K562 (cell line): ENCODE measurements around the gene IFT122.

ENCODE experiments used
- POLR2A ChIP-seq: fragments of 450-650 bp; conservative IDR thresholded peaks from 2 replicates; pipeline ENCODE4 v1.6.1; 2016
- RB1 ChIP-seq: fragments of 450-650 bp; IDR thresholded peaks from 2 replicates; pipeline ENCODE4 v1.6.1; 2017; ENCODE audit warnings: low read depth, mild to moderate bottlenecking
- SMARCA4 ChIP-seq: fragments of 450-650 bp; IDR thresholded peaks from 2 replicates; pipeline ENCODE4 v1.6.1; 2016
- THRAP3 ChIP-seq: fragments of 450-650 bp; IDR thresholded peaks from 2 replicates; pipeline ENCODE4 v1.6.1; 2016; ENCODE audit warnings: mild to moderate bottlenecking, inconsistent platforms, borderline replicate concordance
- ZBTB8A ChIP-seq: fragments of 450-650 bp; IDR thresholded peaks from 2 replicates; pipeline ENCODE4 v1.6.1; 2018; ENCODE audit warnings: mild to moderate bottlenecking, moderate library complexity; ENCODE audit not compliant: partially characterized antibody
- TF ChIP-seq, protein P1 (sequence below), 3 experiments: IDR thresholded peaks in 2 of 3; conservative IDR thresholded peaks in 1 of 3; 2 replicates each; pipeline ENCODE4 v1.5.1; 2011 to 2012; ENCODE audit warnings: low read length in 3 of 3, mild to moderate bottlenecking in 3 of 3, control low read depth in 2 of 3, improper control_type of control experiment in 1 of 3, inconsistent platforms in 1 of 3, low read depth in 1 of 3, mixed read lengths in 1 of 3, moderate library complexity in 1 of 3; ENCODE audit not compliant: insufficient read depth in 2 of 3

DNA sequence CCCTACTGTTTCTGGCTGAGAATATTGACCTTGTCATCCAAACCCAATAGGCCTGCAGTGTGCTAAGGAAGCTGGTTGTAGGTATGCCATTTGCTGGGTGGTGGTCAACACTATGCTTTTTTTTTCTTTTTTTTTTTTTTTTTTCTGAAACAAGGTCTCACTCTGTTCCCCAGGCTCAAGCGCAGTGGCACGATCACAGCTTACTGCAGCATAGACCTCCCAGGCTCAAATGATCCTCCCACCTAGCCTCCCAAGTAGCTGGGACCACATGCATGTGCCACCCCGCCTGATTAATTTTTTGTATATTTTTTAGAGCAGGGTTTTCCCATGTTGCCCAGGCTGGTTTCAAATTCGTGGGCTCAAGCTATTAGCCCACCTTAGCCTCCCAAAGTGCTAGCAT lies 52.7 kb downstream of the IFT122 start:
- TF ChIP-seq THRAP3 = no peak
- TF ChIP-seq ZBTB8A = no peak
- no peak for TF ChIP-seq POLR2A
- TF ChIP-seq SMARCA4 = no peak
- TF ChIP-seq, protein P1, sequence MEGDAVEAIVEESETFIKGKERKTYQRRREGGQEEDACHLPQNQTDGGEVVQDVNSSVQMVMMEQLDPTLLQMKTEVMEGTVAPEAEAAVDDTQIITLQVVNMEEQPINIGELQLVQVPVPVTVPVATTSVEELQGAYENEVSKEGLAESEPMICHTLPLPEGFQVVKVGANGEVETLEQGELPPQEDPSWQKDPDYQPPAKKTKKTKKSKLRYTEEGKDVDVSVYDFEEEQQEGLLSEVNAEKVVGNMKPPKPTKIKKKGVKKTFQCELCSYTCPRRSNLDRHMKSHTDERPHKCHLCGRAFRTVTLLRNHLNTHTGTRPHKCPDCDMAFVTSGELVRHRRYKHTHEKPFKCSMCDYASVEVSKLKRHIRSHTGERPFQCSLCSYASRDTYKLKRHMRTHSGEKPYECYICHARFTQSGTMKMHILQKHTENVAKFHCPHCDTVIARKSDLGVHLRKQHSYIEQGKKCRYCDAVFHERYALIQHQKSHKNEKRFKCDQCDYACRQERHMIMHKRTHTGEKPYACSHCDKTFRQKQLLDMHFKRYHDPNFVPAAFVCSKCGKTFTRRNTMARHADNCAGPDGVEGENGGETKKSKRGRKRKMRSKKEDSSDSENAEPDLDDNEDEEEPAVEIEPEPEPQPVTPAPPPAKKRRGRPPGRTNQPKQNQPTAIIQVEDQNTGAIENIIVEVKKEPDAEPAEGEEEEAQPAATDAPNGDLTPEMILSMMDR (IDR thresholded peaks at IDR 0.05 in 2 of 3, conservative IDR thresholded peaks at IDR 0.05 in 1 of 3; ENCODE audit: insufficient read depth in 2 of 3, low read depth in 1 of 3, low read length in 3 of 3) = no peak
- no peak for TF ChIP-seq RB1
